IPS DF 19.7 (cell line): ENCODE results near the gene BAG2.

ENCODE experiments used
- DNase-seq: peaks from one replicate; pipeline ENCODE4 v3.0.0-alpha.2; 2013; ENCODE audit warnings: low read depth, low spot score

Gene BAG2

DNA sequence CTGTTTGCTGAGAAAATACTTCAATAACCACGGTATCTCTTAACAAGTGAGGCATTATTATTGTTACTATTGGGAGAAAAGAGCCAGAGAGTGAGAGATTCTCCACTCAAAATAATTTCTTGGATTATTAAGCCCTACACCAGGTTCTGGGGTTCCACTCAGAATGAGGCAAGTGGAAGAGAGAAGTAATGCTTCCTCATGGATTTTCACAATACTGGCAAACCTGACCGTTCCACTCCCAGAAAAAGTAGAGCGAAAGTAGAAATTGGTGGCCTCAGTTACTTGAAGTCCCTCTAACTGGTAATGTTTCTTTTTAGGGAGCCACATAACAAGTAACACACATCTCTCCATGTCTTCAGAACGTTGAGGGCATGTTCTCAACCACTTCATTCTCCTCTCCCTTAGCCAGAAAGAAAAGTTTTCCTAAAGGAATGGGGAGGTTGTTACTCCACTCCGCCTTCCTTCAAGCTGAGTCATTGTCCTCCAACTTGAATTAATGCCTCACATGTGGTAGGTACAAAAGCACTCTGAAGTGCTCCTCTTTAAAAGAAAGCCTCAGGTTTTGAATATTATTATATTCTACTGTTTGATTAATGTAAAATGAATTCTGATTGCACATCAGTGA, 1.9 kb downstream of the BAG2 start:
- no peak for DNase-seq

DNA sequence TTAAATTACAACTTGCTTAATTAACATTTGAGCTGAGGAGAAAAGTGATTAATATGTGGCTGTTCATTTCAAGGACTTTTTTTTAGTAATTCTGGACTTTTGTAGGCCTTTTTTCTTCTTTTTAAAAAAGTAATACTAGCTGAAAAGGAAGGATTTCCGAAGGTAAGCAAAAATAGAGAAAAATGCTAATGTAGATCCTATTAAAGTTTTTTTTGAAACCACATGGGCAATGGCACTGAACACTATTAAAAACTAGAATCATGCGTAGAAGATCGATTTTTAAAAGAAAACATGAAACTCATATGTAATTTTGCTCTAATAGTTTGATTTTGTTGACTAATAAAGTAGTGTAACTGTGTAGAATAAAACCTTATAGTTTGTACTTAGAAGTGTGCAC, 2.4 kb downstream of the BAG2 start:
- DNase-seq: no peak

DNA sequence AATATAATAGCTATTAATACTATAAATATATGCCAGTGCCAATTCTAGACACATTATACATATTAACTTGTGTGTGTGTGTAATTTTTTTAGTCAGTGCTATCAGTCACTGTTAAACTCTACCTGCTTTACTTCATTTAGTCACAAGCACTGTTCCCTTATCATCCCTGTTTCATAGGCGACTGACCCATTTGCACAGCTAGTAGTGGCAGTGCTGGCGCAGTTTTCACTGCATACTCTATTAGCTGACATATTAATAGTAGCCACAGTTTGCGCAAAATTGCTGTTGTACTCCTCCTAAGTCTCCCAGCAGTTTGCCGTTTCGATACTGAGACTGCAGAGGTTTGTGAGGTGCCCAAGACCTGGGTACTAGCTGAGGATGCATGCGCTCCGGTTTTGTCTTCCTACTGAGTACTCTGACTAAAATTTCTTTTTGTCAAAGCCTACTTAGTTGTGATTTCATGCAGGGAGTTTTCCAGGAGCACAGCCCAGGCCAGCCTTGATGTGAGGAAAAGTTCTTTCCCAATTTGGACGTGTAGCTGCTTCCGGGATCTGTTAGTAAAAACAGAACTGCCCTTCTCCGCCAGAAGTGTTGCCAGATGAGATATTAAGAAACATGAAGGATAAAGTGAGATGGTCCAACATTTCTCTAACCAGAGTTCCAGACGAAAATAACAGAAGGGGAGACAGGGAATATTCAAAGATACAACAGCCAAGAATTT, 5.6 kb downstream of the BAG2 start:
- DNase-seq: no peak

DNA sequence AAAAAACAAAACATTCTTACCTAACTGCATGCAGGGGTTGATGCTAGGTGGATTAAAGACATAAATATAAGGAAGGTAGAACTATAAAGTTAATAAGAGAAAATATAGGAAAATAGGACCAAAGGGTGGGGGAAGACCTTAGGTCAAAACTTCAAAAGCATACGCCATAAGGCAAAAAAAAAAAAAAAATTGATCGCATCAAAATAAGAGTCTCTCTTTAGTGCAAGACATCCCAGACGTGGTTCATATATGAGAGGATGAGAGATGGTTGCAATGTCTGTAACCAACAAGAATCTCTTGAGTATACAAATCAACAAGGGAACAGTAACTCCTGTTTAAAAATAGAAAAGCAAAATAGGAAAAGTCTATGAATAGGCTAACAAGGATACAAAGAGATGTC, 8.5 kb downstream of the BAG2 start:
- no peak for DNase-seq

DNA sequence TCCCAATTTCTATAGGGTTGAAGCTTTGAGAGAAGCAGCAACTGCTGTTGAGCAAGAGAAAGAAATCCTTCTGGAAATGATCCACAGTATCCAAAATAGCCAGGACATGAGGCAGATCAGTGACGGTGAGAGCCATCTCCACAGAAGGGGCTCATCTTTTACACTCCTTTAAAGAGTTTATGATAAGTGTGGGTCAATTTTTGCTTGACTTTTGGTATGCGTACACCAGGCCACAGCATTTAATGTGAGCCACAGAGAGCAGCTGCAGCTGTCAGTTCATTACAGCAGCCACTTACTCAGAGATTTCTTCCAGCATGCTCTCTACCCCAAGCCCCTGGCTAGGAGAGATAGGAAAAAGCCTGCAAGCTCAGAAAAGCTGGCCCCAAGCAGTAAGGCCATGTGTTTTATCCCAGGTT, 9.9 kb downstream of the BAG2 start:
- DNase-seq: no peak

DNA sequence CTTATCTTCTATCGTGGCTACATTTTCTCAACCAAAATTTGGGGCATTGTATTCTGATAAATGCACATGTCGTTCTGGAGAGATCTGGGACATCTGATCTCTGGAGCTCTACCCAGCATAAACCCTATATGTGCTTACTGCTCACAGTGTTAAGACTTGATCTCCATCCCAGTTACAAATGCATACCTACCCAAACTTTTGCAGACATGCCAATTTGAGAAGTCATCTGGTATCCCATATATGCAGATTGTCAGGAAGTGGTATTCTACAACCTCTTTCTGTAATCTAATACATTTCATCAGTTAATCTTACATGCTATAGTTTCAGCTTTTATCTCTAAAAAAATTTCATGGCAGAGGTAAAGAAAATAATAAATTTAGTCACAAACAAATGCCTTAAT, 11.2 kb downstream of the BAG2 start:
- DNase-seq: no peak

DNA sequence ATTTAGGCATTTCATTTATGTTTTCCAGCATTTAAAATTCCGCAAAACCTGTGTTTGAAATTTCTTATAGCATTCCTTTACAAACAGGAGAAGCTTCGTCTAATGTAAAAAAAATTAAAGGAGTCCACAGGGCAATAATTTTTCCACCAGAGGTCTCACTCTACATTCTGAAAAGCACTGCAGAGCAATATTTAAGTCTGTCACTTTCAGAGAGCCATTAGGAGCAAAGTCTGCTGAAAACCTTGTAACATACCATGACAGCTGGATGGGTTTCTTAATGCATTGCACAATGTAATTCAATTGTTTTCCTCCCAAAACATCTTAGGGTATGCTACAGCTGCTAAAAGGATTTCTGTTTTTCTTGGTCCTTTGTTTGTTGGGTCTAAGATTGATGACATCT, 18.0 kb downstream of the BAG2 start:
- DNase-seq: no peak

DNA sequence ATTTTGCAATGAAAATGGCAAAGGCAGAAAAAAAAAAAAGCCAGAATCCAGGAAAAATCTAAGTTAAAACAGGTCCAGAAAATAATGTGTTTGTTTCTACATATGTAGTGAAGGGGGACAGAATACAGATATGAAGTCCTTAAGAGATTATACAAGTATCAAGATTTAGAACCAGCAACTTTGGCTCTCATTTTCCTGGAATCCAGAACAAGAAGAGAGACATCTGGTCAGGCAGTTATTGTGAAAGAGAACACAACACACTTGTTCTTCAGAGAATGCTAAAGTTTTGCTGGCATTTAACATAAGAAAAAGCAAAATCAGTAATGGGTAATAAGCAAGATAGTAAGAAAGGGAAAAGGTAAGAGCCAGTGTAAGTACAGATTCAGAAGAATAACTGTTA, 21.1 kb downstream of the BAG2 start:
- no peak for DNase-seq

DNA sequence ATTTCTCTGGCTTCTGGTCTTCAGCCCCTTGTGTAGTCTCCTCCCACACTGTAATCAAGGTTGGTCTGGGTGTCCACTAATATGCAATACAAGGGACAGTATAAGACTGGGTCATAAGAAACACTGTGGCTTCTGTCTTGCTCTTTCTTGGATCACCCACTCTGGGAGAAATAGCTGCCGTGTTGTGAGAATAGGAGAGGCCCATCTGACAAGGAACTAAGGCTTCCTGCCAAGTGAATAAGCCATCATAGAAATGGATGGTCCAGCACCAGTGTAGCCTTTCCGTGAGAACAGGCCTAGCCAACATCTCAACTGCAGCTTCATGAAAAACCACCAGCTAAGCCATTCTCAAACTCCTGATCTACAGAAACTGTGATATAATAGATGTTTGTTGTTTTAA, 23.3 kb downstream of the BAG2 start:
- DNase-seq: no peak

DNA sequence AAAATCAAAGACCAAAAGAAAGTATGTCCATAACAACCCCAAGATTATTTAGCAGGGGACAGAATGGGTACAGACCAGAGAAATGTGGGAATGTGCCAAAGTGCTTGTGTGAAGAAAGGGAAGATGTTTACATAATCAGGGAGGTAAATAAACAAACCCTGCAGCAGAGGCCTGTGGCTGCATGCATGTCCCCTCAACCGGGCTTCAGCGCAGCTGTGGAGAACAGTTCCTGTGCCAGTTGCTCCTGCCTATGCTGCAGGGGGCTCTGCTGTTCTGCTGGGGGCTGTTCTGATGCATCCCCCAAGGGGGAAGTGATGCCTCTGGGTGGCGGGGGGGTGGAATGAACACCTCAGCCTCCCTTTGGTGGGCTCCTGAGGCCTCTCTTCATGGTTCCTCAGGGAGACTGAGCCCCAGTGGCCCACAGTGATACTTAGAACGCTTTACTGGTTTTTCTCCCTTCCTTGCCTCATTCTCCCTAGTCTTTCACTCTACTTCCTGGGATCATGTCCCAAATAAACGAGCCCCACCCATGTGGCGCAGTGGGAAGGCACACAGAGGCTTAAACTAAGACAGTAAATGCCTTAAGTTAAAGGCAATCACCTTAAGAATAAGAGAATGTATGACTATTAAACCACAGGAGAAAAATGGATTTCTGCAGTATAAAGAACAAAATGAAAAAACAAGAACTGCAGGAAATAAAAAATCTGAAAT, 27.0 kb downstream of the BAG2 start:
- DNase-seq: no peak

DNA sequence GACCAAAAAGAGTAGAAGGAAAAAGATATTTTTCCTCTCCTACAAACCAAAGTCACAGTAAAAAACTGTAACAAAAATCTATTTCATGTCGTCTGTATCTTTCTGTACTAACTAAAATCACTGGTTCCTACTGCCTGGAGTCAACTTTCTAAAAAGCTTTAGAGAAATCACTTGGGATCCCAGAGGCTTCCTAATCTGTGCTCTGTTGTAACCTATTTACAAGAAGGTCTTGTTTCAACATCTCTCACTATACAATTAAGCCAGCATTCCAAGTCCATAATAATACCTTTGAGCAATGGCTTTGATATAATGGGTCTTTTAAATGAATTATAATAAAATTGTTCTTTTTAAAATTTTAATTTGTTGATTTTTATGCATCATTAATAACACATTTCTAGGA, 29.6 kb downstream of the BAG2 start:
- DNase-seq: no peak

DNA sequence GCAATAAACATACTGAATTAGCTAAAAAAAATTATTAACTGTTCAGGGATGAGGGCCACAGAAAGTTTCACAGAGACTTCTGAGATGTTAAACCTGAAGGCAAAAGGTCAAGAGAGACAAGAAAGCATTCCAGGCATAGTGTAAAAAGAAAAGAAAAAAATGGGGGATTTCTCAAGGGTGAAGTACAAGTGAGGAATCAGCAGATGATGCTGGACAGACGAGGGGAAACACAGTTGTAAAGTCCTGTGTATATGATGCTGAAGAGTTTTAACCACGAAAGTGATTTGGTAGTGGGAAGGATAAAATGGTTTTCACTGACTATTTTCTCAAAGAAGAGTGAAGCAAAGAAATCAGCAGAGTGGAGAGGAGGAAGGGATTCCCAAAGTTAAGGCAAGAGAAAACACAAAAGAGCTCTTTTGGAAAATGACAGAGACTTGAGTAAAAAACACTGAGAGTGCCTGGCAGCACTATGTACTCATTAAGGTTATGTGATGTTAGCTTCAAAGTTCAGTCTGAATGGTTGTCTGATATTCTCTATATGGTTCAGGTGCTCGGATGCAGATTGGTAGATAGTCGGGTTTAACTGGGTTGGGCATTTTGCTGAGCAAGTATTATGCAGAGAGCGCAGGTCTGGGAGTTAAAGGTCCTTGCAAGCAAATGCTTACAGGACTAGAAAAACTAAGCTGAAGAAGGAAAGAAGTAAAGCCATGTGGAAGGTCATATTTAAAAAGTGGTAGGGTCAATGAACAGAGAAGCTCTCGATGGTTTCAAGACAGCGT, 33.6 kb downstream of the BAG2 start:
- DNase-seq: no peak

DNA sequence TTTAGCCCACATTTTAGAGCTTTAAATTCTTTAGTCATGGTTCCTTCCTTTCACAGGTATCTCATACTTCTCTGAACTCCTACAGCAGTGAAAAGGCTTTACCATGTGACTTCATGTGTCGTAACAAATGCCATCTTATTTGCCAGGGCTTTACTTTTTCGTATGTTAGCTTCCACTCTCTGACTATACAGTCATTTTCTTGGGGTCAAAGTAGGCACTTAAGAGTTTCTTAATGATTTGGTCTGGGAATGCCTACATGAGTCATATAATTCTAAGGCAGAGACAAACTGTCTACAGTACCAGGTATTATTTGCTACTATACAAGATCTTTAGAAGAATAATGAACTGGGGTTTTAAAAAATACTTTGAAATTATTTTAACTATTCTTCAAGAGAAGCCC, 35.0 kb downstream of the BAG2 start:
- DNase-seq: no peak

DNA sequence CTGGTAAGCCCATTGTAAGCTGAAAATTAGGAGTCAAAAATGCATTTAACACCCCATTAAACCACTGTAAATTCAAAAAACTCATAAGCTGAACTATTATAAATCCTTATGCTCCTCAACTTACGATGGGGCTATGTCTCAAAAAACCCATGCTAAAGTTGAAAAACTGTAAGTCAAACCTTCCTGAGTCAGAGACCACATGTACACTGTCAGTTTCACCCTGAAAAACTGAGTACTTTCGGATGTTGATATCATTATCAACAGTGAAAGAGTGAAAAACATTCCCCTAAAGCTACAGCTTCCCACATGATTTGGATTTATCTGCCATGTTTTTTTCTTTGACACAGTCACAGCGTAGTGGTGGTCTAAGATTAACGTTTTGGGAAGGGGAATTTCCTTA, 35.7 kb downstream of the BAG2 start:
- no peak for DNase-seq

DNA sequence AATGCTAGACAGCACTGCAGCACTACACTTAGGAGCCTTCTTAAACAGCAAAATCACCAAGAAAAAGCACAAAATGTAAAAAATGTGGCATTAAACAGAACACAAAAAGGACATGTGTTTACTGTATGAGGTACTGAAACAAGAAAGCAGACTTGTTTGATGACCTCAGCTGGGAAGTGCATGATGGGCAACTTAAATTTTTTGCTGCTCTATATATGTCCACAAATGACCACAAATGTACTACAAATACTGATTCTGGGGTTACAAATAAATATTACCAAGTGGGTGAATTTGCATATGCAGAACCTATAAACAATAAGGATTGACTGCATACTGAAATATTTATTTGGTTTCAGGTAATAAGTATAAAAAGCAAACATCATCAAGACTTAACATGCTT, 36.9 kb downstream of the BAG2 start:
- DNase-seq: no peak

DNA sequence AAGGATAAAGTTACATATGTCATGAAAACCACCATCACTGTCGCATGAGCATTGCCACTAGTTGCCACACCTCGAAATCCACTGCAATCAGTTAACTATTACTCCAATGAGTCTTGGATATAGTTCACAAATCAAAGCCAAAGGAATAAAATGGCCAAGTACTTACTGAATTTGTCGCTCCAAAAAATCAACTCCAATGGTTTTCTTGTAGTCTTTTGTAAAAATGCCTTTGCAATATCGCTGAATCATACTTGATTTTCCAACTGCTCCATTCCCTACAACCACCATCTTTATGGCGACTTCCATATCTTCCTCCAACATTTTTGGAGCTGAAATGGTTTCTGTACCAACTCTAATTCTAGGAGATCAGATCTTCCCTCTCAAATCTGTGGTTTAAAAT, 37.9 kb downstream of the BAG2 start:
- DNase-seq: no peak

DNA sequence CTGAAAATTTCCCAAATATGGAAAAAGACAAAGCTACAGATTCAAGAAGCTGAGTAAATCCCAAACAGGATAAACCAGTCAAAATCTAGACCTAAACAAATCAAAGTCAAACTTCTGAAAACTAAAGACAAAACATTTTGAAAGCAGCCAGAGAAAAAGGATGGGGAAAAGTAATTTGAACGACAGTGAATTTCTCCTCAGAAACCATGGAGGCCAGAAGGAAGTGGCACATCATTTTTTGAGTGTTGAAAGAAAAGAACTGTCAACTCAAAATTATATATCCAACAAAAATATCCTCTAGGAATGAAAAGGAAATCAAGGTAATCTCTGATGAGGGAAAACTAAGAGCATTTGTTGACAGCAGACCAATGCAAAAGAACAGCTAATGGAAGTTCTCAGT, 43.1 kb downstream of the BAG2 start:
- DNase-seq: no peak

DNA sequence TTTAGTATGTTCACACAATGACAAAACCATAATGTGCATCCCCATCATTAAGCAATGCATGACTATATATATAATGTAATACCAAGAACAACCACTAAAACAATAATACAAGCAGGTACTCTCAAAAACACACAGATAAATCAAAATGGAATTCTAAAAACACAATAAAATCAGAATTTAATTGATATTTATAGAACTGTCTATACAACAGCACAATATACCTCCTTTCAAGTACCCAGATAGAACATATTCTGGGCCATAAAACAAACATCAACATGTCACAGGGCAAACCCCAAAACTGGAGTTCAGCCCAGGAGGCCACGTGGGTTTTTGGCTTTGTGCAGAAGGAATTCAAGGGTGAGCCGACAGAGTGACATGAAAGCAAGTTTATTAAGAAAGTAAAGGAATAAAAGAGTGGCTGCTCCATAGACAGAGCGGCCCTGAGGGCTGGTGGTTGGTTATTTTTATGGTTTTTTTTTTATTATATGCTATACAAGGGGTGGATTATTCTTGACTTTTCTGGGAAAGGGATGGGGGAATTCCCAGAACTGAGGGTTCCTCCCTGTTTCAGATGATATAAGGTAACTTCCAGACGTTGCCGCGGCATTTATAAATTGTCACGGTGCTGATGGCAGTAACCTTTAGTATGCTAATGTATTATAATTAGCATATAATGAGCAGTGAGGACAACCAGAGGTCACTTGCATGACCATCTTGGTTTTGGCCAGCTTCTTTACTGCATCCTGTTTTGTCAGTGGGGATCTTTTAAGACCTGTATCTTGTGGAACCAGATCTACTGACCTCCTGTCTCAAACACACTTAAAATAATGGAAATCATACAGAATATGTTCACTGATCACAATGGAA, 44.3 kb downstream of the BAG2 start:
- no peak for DNase-seq

DNA sequence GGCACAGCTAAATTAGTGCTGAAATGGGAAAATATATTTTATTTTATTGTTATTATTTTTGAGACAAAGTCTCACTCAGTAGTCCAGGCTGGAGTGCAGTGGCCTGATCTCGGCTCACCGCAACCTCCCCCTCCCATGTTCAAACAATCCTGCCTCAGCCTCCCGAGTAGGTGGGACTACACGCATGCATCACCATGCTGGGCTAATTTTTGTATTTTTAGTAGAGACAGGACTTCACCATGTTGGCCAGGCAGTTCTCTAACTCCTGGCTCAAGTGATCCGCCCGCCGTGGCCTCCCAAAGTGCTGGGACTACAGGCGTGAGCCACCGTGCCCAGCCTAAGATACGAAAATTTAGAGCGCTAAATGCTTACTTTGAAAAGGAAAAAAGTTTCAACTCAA, 45.1 kb downstream of the BAG2 start:
- DNase-seq: no peak

DNA sequence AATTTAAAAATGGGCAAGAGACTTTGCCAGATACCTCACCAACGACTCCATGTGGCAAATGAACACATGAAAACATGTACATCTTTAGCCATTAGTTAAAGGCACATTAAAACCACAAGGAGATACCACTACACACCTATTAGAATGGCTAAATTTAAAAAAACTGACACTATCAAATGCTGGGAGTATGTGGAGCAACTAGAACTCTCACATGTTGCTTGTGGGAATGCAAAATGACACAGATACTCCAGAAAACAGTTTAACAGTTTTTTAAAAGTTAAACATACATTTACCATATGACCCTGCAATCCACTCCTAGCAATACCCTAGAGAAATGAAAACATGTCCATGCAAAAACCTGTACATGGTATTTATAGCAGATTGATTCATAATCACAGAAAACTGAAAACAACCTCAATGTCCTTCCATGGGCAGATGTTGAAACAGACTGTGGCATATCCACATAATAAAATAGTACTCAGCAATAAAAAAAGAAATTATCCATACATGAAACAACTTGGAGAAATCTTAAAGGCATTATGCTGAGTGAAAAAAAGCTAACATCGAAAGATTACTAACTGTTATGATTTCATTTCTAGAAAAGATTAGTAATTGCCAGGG, 48.1 kb downstream of the BAG2 start:
- no peak for DNase-seq
